Left lung (tissue), 10 donors: ENCODE data around the gene NPB. TPM values are rescaled to one million over a fixed set of nuclear protein-coding genes. Genes with fewer than 3 reads are reported as not detected.

ENCODE experiments used
- ATAC-seq: fragments of 200-7000 bp; cut with Tn5 transposase; one replicate; pipeline ENCODE4 v1.9.1; 2020; ENCODE audit warnings: moderate library complexity
- DNase-seq, 4 donors: peaks; one replicate each; pipeline ENCODE4 v3.0.0-alpha.2; 2013 to 2020
- H3K27ac ChIP-seq, 2 donors: fragments of 200-600 bp; sonication (generic) in 1 of 2; one replicate each; pipeline versions ENCODE4 v1.5.0 to v1.8.0; 2020 to 2021
- H3K27me3 ChIP-seq, 2 donors: fragments of 200-600 bp; sonication (generic) in 1 of 2; one replicate each; pipeline versions ENCODE4 v1.5.0 to v1.8.0; 2020 to 2021
- H3K36me3 ChIP-seq, 2 donors: fragments of 200-600 bp; sonication (generic) in 1 of 2; one replicate each; pipeline versions ENCODE4 v1.5.0 to v1.8.0; 2020 to 2021
- H3K4me1 ChIP-seq, 2 donors: fragments of 200-600 bp; one replicate each; pipeline ENCODE4 v1.8.0; 2021
- H3K4me3 ChIP-seq, 2 donors: fragments of 200-600 bp; sonication (generic) in 1 of 2; one replicate each; pipeline versions ENCODE4 v1.5.0 to v1.8.0; 2020 to 2021; ENCODE audit warnings: mild to moderate bottlenecking in 1 of 2
- H3K9me3 ChIP-seq, 2 donors: fragments of 200-600 bp; sonication (generic) in 1 of 2; one replicate each; pipeline versions ENCODE4 v1.5.0 to v1.8.0; 2020 to 2021
- CTCF ChIP-seq, 2 donors: fragments of 200-600 bp; sonication (generic) in 1 of 2; IDR thresholded peaks; one replicate each; pipeline versions ENCODE4 v1.5.0 to v1.8.0; 2021; ENCODE audit warnings: antibody characterized with exemption in 2 of 2
- intact Hi-C, 2 donors: fragments of 100-400 bp; cut with DNase I; formaldehyde crosslinking; loops; one replicate each; pipeline versions ENCODE4 v1.11.2 to v1.14.2; 2022
- polyA plus RNA-seq, 6 donors: library from polyadenylated mRNA; unstranded; fragments of 120-200 nt; gene quantifications; one replicate each; pipeline ENCODE4 v1.2.1, GENCODE V29; 2013; ENCODE audit not compliant: insufficient read length in 6 of 6
- total RNA-seq, 2 donors: library from RNA; stranded (reverse); fragmentation: NEBNext Ultra II Directional; extraction: Animal tissue kit (Norgen Biotek cat#: 25700); gene quantifications; one replicate each; pipeline ENCODE4 v1.2.1, GENCODE V29; 2021
- donor health status: DM: no; HTN: yes; CAD: no.
- donor health status: DM: no; HTN: no; CAD: no.

NPB gene
- total and polyA plus RNA-seq, 8 donors, result 0.26 to 2.1 (median 1.3) TPM

GRCh38 chr17:81906476-81907218 lies 4.6 kb downstream of the NPB start:
- ATAC-seq, result no peak
- no peak for TF ChIP-seq CTCF (IDR thresholded peaks at IDR 0.05)
- intact Hi-C loops, result no loop called here

GRCh38 chr17:81907219-81908145 lies 5.4 kb downstream of the NPB start:
- H3K4me3 ChIP-seq, result no peak overlapping the region
- DNase-seq (no peak), ATAC-seq (no peak)
- peaks cover 0 to 70% of the 10 kb centered on the region in 2 donors for H3K36me3 ChIP-seq
- intact Hi-C loops, result no loop called here
- TF ChIP-seq CTCF (IDR thresholded peaks at IDR 0.05), result no peak
- H3K4me1 ChIP-seq, result peaks cover 12 to 37% of the 10 kb centered on the region in 2 donors
- H3K9me3 ChIP-seq, result no peaks in the 10 kb centered on the region
- H3K27ac ChIP-seq, result no peak overlapping the region
- H3K27me3 ChIP-seq, result peaks cover 0 to 9% of the 10 kb centered on the region in 2 donors

More at GRCh38 chr17:81906476-81907218, 4.6 kb downstream of the NPB start:
- no peak for DNase-seq
- no peak overlapping the region for H3K4me3 ChIP-seq
- H3K4me1 ChIP-seq, result peaks cover 11 to 37% of the 10 kb centered on the region in 2 donors
- no peak overlapping the region for H3K27ac ChIP-seq
- H3K9me3 ChIP-seq, result no peaks in the 10 kb centered on the region
- H3K27me3 ChIP-seq, result peaks cover 0 to 17% of the 10 kb centered on the region in 2 donors
- peaks cover 0 to 62% of the 10 kb centered on the region in 2 donors for H3K36me3 ChIP-seq

GRCh38 chr17:81908793-81909192 lies 6.8 kb downstream of the NPB start:
- Histone ChIP-seq H3K36me3 (peaks cover 0 to 77% of the 10 kb centered on the region in 2 donors), H3K9me3 (no peaks in the 10 kb centered on the region), H3K4me1 (peaks cover 10 to 33% of the 10 kb centered on the region in 2 donors), H3K4me3 (no peak overlapping the region), H3K27ac (no peak overlapping the region), H3K27me3 (no peaks in the 10 kb centered on the region)
- ATAC-seq (no peak), DNase-seq (no peak)
- intact Hi-C loops, result no loop called here
- TF ChIP-seq CTCF (IDR thresholded peaks at IDR 0.05), result no peak

GRCh38 chr17:81909231-81909630 lies 7.2 kb downstream of the NPB start:
- Histone ChIP-seq H3K4me1 (peaks cover 10 to 33% of the 10 kb centered on the region in 2 donors), H3K27me3 (no peaks in the 10 kb centered on the region), H3K4me3 (no peak overlapping the region), H3K9me3 (no peaks in the 10 kb centered on the region), H3K36me3 (peaks cover 0 to 77% of the 10 kb centered on the region in 2 donors), H3K27ac (no peak overlapping the region)
- ATAC-seq, result no peak
- DNase-seq, result no peak
- intact Hi-C loops, result no loop called here
- no peak for TF ChIP-seq CTCF (IDR thresholded peaks at IDR 0.05)
